Ovary (tissue), 3 donors: ENCODE measurements around the gene CNTNAP5.

Source experiments
- EP300 ChIP-seq: sonication (generic); formaldehyde crosslinking; IDR thresholded peaks from one replicate; pipeline ENCODE4 v1.6.1; 2017; ENCODE audit warnings: antibody characterized with exemption
- TF ChIP-seq, protein P1 (sequence below), 3 donors: fragments of 450-650 bp in 2 of 3; fragments of 200-600 bp in 1 of 3; IDR thresholded peaks; one replicate each; pipeline versions ENCODE4 v1.5.1 to v1.8.0; 2016 to 2022; ENCODE audit warnings: antibody characterized with exemption in 3 of 3, mild to moderate bottlenecking in 1 of 3
- donor health status: DM: no; HTN: no; CAD: no.

DNA sequence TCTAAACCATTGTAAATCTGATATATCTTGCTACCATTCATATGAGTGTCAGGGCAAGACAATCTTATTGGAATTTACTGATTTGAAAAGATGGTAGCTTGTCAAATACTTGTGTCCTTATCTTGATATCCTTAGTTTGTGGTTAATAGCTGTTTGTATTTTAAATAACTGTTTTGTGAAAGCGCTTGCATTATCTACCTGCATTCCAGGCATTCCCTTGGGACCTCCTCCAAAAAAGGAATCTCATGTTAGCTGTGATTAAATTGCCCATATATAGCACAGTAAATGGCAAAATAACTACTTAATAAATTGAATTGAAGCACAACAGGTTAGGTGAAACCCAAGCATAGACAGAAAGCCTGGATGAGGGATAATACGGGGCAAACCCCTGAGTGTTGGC, 13.9 kb downstream of the CNTNAP5 start:
- no peak for TF ChIP-seq EP300
- TF ChIP-seq, protein P1, sequence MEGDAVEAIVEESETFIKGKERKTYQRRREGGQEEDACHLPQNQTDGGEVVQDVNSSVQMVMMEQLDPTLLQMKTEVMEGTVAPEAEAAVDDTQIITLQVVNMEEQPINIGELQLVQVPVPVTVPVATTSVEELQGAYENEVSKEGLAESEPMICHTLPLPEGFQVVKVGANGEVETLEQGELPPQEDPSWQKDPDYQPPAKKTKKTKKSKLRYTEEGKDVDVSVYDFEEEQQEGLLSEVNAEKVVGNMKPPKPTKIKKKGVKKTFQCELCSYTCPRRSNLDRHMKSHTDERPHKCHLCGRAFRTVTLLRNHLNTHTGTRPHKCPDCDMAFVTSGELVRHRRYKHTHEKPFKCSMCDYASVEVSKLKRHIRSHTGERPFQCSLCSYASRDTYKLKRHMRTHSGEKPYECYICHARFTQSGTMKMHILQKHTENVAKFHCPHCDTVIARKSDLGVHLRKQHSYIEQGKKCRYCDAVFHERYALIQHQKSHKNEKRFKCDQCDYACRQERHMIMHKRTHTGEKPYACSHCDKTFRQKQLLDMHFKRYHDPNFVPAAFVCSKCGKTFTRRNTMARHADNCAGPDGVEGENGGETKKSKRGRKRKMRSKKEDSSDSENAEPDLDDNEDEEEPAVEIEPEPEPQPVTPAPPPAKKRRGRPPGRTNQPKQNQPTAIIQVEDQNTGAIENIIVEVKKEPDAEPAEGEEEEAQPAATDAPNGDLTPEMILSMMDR (IDR thresholded peaks at IDR 0.05) = no peak
